HG03520 (cell line): ENCODE data around the gene IRF5.

ENCODE experiments used
- ATAC-seq: cut with Tn5 transposase; IDR thresholded peaks from one replicate; pipeline ENCODE4 v1.9.1; 2021; ENCODE audit warnings: mild to moderate bottlenecking, moderate library complexity; ENCODE audit not compliant: unreplicated experiment

Gene IRF5

GRCh38 chr7:128937647-128938543 is at the start of gene IRF5:
IRF5 (plus strand) TSS chr7:128937927; CDS start chr7:128942082, 4,155 bp downstream.
- no peak for ATAC-seq

DNA sequence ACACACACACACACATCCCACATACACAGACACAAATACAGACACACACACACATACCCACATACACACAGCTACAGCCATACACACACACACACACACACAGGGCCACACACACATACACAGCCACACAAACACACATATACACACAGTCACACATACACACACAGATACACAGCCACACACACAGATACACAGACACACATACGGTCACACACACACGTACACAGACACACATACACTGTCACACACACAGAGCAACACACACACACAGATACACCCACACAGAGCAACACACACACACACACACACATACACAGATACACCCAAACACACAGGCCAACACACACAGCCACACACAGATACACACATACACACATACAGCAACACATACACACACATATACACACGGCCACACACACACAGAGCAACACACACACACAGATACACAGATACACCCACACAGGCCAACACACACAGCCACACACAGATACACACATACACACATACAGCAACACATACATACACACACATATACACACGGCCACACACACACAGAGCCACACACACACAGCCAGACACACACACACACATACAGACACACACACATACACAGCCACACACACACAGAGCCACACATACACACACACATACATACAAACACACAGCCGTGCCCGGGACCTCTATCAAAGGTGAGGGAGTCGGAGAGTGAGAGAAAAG is 49.5 kb upstream of the IRF5 start:
- ATAC-seq = no peak

DNA sequence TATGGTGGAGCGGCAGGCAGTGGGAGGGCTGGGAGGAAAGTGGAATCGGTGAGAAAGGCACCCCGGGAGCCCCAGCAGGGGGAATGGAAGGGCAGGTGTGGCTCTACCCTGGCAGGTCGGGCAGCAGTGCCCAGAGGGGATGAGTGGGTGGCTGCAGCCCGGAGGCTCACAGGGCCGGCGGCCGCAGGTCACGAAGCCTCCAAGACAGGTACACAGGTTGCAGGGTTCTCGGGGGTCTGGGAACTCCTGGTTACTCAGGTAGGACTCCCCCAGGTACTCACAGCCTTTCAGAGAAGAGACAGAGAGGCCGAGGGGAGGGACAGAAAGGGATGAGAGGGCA is 49.0 kb upstream of the IRF5 start:
- no peak for ATAC-seq

- no peak for ATAC-seq
Observed at GRCh38 chr7:128889121-128889520, 48.6 kb upstream of the IRF5 start.

DNA sequence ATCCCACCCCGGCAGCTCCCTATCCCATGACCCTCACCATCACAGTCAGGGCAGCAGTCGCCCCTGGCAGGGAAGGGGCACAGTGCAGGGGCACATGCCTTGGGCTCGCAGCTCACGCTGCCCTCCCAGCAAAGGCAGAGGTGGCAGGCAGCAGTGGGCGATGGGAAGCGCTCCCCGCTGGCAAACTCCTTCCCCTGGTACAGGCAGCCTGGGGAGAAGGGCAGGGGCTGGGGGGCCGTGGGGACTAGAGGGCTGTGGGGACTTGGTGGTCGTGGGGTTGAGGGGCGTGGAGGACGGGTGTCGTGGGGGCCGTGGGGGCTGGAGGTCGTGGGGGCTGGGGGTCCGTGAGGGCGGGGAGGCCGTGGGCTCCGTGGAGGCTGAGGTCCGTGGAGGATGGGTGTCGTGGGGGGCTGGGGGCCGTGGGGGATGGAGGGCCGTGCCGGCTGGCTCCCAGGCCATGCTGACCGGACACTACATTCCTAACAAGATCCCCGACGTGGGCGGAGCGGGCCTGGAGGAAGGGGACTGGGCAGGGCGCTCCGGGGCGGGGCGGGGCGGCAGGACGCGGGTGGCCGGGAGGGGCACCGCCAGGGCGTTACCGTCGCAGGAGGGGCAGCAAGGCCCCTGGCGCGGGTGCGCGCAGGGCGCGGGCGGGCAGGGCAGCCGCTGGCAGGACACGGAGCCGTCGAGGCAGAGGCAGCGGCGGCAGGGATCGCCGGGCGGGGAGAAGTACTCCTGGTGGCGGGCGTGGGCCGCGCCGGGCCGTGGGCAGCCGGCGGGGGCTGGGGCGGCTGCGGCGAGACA is 47.2 kb upstream of the IRF5 start:
- no peak for ATAC-seq

- ATAC-seq = no peak
Observed at GRCh38 chr7:128891110-128891941, 46.4 kb upstream of the IRF5 start.

- ATAC-seq = no peak
Observed at GRCh38 chr7:128891942-128892269, 45.8 kb upstream of the IRF5 start.

- ATAC-seq = no peak
Observed at GRCh38 chr7:128892521-128893250, 45.0 kb upstream of the IRF5 start.

GRCh38 chr7:128893251-128894100 is 44.3 kb upstream of the IRF5 start:
- no peak for ATAC-seq

DNA sequence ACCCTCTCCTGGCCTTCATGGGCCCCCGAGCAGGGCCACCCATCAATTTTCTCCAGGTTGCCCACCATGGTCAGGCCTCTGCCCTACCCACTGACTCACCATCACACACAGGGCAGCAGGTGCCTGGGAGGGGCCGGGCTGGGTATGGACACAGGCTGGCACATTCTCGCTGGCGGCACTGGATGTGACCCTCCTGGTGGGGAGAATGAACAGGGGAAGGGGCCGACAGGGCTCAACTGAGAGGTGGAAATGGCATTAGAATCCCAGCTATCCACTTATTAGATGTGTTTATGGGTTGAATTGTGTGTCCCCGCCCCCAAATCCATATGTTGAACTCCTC is 43.7 kb upstream of the IRF5 start:
- no peak for ATAC-seq

DNA sequence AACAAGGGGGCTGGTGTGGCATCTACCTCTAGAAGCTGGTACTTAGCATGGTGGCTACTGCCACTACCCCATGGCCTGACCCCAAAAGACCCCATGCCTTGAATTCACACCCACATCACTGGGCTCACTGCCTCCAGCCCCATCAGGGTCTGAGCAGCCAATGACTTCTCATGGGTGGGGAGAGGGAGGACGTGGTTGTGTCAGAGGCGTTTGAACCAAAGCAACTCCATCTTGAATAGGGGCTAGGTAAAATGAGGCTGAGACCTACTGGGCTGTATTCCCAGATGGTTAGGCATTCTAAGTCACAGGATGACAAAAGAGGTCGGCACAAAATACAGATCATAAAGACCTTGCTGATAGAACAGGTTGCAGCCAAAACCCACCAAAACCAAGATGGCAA is 42.4 kb upstream of the IRF5 start:
- no peak for ATAC-seq

DNA sequence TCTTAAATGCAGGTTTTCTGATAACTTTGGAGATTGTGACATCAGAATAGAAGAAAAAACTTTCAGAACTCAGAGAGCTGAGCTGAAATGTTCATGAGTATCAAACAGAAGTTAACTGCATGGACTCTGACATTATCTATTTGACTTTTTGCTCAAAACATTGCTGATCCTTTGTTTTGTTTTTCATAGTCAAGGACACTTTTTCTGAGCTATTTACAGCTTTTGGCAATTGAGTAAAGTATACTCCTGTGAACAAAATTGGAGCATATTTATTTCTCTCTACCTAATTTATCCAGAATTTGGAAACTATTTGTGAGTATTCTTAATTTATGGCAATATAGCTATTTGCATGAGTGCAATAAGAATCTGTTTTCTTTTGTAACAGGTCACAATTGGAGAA is 38.3 kb upstream of the IRF5 start:
- no peak for ATAC-seq

- no peak for ATAC-seq
Observed at GRCh38 chr7:128900237-128900636, 37.5 kb upstream of the IRF5 start.

DNA sequence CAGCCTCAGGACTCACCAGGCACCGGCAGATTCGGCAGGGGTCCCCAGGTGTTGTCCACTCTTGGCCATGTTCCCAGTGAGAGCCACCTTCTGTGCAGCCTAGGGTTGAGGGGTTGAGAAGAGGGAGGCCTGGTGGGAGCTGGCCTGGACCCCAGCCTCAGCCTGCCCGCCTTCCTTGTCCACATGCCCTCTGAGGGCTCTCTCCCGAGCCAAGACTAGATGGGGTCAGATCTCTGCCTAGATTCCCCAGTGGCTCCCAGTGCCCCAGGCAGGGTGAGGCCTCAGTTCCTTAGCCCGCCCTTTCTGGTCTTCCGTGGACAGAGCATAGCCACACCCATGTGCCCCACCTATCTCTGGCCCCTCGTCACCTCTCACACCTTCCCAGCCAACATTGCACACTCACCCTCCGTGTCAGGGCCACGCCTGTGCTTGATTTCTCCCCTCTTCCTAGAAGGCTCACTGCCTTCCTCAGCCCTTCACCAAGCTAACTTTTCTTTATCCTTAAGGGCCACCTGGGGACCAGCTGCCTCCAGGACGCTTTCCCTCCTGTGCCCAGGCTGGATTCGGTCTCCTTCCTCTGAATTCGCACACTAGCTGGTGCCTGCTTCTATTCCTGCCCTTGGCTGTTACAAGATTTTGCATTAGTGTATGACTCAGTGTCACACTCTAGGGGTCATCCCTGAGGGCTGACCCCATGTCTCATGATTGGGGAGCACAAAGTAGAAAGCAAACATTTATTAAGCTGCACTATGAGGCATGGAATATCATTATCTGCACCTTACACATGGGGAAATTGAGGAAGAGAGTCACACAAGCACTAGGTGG is 34.8 kb upstream of the IRF5 start:
- no peak for ATAC-seq

GRCh38 chr7:128903621-128904361 is 33.9 kb upstream of the IRF5 start:
- no peak for ATAC-seq

DNA sequence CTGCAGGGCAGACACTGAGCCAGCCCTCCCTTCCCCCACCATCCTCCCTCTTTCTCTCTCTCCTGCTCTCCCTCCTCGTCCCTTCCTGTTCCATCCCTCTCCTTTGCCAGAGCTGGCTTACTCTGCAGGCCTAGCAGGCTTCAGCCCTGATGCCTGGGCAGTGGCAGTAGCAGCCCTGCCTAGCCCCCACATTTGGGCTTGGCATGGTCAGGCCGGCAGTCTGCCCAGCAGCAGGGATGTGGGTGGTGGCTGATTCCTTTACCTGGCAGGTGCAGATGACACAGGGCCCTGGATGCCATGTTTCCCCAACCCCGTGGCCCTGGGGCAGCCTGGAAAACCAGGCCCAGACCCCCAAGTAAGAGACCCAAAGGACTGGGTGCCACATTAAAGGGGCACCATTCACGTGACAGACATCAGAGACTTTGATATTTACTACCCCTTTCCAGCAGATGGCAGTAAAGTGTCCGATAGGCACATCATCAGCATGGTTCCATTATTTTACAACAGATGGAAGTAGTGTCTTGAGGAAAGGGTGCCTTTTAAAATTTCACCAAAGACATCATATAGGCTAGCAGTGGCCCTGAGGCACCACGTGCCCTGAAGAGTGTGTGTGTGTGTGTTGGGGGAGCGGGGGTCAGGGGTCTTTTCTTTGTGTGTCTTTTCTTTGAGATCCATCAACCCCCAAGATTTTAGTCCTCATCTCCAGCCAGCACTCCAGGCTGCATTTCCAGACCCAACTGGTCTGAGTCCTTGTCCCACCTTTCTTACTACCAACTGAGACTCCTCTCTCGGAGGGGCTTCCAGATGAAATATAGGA is 33.1 kb upstream of the IRF5 start:
- ATAC-seq = no peak
